Gastroesophageal sphincter (tissue), 4 donors: ENCODE measurements around the gene PPTC7. TPM values are rescaled to one million over a fixed set of nuclear protein-coding genes. Genes with fewer than 3 reads are reported as not detected.

Source experiments
- ATAC-seq: fragments of 150-250 bp; one replicate; pipeline ENCODE4 v1.9.1; 2016; ENCODE audit warnings: mild to moderate bottlenecking, moderate library complexity
- H3K27ac ChIP-seq, 4 donors: fragments of 200-600 bp; sonication (generic) in 3 of 4; 1 replicate in 3 of 4; 2 replicates in 1 of 4; pipeline ENCODE4 v1.5.1; 2016 to 2019
- H3K27me3 ChIP-seq: fragments of 200-600 bp; sonication (generic); one replicate; pipeline ENCODE4 v1.5.1; 2019
- H3K36me3 ChIP-seq, 2 donors: fragments of 200-600 bp; sonication (generic); one replicate each; pipeline ENCODE4 v1.5.1; 2019; ENCODE audit warnings: control low read depth in 1 of 2
- H3K4me1 ChIP-seq, 3 donors: fragments of 200-600 bp; sonication (generic); 1 replicate in 2 of 3; 2 replicates in 1 of 3; pipeline ENCODE4 v1.5.1; 2016 to 2019; ENCODE audit warnings: control low read depth in 2 of 3
- H3K4me3 ChIP-seq, 2 donors: fragments of 200-600 bp; sonication (generic); one replicate each; pipeline ENCODE4 v1.5.1; 2019; ENCODE audit warnings: mild to moderate bottlenecking in 1 of 2, moderate library complexity in 1 of 2
- H3K9me3 ChIP-seq, 3 donors: fragments of 200-600 bp; sonication (generic); one replicate each; pipeline ENCODE4 v1.5.1; 2017 to 2019; ENCODE audit warnings: control low read depth in 2 of 3
- EP300 ChIP-seq: sonication (generic); formaldehyde crosslinking; IDR thresholded peaks from one replicate; pipeline ENCODE4 v1.6.1; 2017; ENCODE audit warnings: antibody characterized with exemption, mild to moderate bottlenecking
- POLR2A ChIP-seq, 2 donors: fragments of 450-650 bp; IDR thresholded peaks; one replicate each; pipeline ENCODE4 v1.6.1; 2017; ENCODE audit warnings: antibody characterized with exemption in 2 of 2, mild to moderate bottlenecking in 2 of 2, moderate library complexity in 1 of 2
- POLR2AphosphoS5 ChIP-seq: sonication (generic); formaldehyde crosslinking; IDR thresholded peaks from one replicate; pipeline ENCODE4 v1.6.1; 2017; ENCODE audit warnings: antibody characterized with exemption
- WGBS, 2 donors: methylation state at CpG; one replicate each; pipeline ENCODE4 v1.1.5; 2018; ENCODE audit warnings: low coverage in 1 of 2; 5-methylcytosine and 5-hydroxymethylcytosine counted together
- total RNA-seq, 4 donors: library from RNA; depleted of rRNA; stranded (reverse); fragments of >200 nt; gene quantifications; one replicate each; pipeline ENCODE4 v1.1.0, GENCODE V29; 2016
- TF ChIP-seq, protein P1 (sequence below), 4 experiments: fragments of 200-600 bp in 2 of 4; fragments of 450-650 bp in 2 of 4; sonication (generic) in 1 of 4; IDR thresholded peaks; one replicate each; pipeline ENCODE4 v1.5.1; 2017 to 2019; ENCODE audit warnings: antibody characterized with exemption in 4 of 4, mild to moderate bottlenecking in 2 of 4, moderate library complexity in 2 of 4

PPTC7 gene
- total RNA-seq, 4 donors from 2014 or later, result 37.5 to 48.6 (median 41.9) TPM

DNA sequence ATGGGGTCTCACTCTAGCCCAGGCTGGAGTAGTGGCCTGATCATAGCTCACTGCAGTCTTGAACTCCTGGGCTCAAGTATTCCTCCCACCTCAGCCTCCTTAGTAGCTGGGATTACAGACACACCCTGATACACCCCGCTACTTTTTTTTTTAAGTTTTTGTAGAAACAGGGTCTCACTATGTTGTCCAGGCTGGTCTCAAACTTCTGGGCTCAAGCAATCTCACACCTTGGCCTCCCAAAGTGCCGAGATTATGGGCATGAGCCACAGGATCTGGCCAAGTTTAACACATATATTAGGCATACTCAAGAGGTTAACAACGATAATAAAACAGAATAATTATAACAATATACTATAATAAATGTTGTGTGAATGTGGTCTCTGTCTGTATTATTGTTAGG, 25.8 kb downstream of the PPTC7 start:
- Histone ChIP-seq H3K4me3 (no peak overlapping the region), H3K36me3 (no peaks in the 10 kb centered on the region), H3K9me3 (no peaks in the 10 kb centered on the region), H3K4me1 (peaks cover 0 to 97% (median 12%) of the 10 kb centered on the region in 3 donors), H3K27ac (peak overlapping the region in 3 of 4 donors; percentile 35 to 48 (median 45)), H3K27me3 (no peaks in the 10 kb centered on the region)
- no peak for TF ChIP-seq EP300
- WGBS, 2 donors, result 83 to 89% methylated on average over 3 of the region's 3 CpGs
- ATAC-seq, result no peak

DNA sequence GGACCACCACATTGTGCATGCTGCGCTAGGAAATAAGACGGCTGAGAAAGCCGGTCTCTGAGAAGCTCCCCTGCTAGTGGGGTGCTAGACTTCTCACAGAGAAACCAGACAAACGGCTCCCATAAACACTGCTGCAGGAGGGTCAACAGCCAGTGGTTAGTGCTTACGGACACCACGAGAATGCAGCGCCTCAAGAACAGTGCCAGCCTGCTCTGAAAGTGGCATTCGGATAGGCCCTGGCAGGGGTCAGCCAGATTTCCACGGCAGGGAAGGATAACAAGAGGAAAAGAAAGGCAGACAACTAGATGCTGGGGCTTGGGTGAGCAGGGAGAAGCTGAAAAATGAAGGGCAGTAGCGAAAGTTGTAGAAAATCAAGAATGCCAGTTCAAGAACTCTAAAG, 26.4 kb downstream of the PPTC7 start:
- peak overlapping the region in 3 of 4 donors; percentile 35 to 48 (median 45) for H3K27ac ChIP-seq

DNA sequence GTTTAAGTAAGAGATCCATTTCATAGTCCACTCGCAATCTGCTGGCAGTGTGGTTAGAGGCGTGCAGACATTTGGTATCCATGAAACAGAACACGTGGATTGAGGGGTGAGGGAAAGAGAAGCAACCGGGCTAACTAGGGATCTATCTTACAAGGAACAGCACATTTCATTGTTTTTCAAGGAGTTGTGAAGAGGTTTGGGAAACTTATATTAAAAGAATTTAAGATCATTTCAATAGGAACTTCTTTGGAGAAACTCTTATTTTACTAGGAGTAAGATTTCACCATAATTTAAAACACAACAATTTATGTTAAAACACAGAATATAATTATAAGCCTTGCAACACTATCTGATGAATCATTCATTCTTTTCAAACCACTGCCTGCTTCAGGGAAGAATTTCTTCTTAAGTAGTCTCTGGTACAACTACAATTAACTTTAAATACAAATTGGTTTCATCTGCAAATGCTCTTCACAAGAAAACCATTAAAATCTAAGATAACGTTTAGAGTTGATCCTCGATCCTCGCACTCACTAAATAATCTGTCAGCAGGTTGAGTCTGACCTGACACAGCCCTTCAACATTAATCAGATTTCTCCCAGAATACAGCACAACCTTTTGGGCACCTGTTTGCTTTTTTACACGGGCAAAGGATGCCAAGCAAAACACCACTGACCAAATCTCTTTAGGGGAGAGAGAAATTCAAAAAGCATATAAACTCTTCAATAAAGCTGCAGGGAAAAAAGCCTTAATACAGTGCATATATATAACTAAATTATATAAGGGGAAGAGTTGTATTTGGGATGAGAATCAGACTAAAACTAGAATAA, 27.3 kb downstream of the PPTC7 start:
- Histone ChIP-seq H3K4me1 (peaks cover 0 to 97% (median 4%) of the 10 kb centered on the region in 3 donors), H3K27me3 (no peaks in the 10 kb centered on the region), H3K36me3 (peaks cover 0 to 5% of the 10 kb centered on the region in 2 donors), H3K27ac (peak overlapping the region; percentile 12 to 39 (median 30)), H3K9me3 (no peaks in the 10 kb centered on the region), H3K4me3 (no peak overlapping the region)
- ATAC-seq, result no peak
- no peak for TF ChIP-seq POLR2AphosphoS5
- TF ChIP-seq, protein P1, sequence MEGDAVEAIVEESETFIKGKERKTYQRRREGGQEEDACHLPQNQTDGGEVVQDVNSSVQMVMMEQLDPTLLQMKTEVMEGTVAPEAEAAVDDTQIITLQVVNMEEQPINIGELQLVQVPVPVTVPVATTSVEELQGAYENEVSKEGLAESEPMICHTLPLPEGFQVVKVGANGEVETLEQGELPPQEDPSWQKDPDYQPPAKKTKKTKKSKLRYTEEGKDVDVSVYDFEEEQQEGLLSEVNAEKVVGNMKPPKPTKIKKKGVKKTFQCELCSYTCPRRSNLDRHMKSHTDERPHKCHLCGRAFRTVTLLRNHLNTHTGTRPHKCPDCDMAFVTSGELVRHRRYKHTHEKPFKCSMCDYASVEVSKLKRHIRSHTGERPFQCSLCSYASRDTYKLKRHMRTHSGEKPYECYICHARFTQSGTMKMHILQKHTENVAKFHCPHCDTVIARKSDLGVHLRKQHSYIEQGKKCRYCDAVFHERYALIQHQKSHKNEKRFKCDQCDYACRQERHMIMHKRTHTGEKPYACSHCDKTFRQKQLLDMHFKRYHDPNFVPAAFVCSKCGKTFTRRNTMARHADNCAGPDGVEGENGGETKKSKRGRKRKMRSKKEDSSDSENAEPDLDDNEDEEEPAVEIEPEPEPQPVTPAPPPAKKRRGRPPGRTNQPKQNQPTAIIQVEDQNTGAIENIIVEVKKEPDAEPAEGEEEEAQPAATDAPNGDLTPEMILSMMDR (IDR thresholded peaks at IDR 0.05), result no peak
- no peak for TF ChIP-seq EP300
- TF ChIP-seq POLR2A (IDR thresholded peaks at IDR 0.05), result no peak
- 39 to 48% methylated on average over 8 of the region's 8 CpGs for WGBS, 2 donors

More for the DNA sequence above, 26.4 kb downstream of the PPTC7 start:
- WGBS, 2 donors, result 50 to 78% methylated on average over 8 to 9 of the region's 10 CpGs
- Histone ChIP-seq H3K4me1 (peaks cover 0 to 97% (median 10%) of the 10 kb centered on the region in 3 donors), H3K4me3 (no peak overlapping the region), H3K36me3 (no peaks in the 10 kb centered on the region), H3K9me3 (no peaks in the 10 kb centered on the region), H3K27me3 (no peaks in the 10 kb centered on the region)
- ATAC-seq, result no peak
- no peak for TF ChIP-seq EP300
- no peak for TF ChIP-seq POLR2A (IDR thresholded peaks at IDR 0.05)
- no peak for TF ChIP-seq POLR2AphosphoS5
- TF ChIP-seq, protein P1 (IDR thresholded peaks at IDR 0.05), result no peak

DNA sequence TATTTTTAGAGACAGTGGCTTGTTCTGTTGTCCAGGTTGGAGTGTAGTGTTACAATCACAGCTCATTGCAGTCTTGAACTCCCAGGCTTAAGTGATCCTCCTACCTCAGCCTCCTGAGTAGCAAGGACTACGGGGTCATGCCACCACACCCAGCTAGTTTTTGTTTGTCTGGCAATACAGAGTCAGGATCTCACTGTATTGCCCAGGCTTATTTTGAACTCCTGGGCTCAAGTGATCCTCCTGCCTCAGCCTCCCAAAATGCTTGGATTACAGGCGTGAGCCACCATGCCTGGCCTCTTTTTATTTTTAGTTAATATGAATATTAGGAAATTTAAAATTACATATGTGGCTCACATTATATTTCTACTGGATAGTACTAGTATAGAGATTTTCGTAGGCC, 28.9 kb downstream of the PPTC7 start:
- no peak for TF ChIP-seq POLR2A (IDR thresholded peaks at IDR 0.05)
- no peak for TF ChIP-seq POLR2AphosphoS5
- TF ChIP-seq EP300, result no peak
- peaks cover 0 to 13% of the 10 kb centered on the region in 2 donors for H3K36me3 ChIP-seq
- H3K4me1 ChIP-seq, result peaks cover 4 to 100% (median 9%) of the 10 kb centered on the region in 3 donors
- no peaks in the 10 kb centered on the region for H3K27me3 ChIP-seq
- H3K4me3 ChIP-seq, result no peak overlapping the region
- H3K27ac ChIP-seq, result no peak overlapping the region
- ATAC-seq, result no peak
- WGBS, 2 donors, result 93 to 95% methylated on average over 3 of the region's 3 CpGs
- no peaks in the 10 kb centered on the region for H3K9me3 ChIP-seq

DNA sequence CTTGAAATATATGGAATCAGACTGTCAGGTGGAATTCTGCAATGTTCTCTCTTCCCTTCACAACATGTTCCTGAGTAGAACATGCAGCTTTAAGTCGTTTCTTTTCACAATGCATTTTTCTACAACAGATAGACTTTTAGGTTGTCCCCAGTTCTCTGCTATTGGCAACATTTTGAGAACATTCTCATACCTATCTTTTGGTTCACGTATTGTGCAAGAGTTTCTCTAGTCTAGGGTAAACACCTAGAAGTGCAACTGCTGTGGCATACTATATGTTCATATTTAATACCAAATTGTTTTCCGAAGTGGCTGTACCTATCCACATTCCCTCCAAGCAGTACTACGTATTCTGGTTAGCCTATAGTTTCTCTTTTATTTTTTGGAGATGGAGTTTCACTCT, 32.1 kb downstream of the PPTC7 start:
- 82 to 88% methylated on average over 4 of the region's 4 CpGs for WGBS, 2 donors
- Histone ChIP-seq H3K9me3 (no peaks in the 10 kb centered on the region), H3K4me1 (peaks cover 9 to 98% (median 19%) of the 10 kb centered on the region in 3 donors), H3K27ac (peak overlapping the region in 2 of 4 donors; percentile 43 to 89), H3K36me3 (peaks cover 0 to 13% of the 10 kb centered on the region in 2 donors), H3K27me3 (no peaks in the 10 kb centered on the region), H3K4me3 (no peak overlapping the region)
- ATAC-seq, result no peak
- TF ChIP-seq POLR2A (IDR thresholded peaks at IDR 0.05) (no peak), POLR2AphosphoS5 (peak; percentile 54)

DNA sequence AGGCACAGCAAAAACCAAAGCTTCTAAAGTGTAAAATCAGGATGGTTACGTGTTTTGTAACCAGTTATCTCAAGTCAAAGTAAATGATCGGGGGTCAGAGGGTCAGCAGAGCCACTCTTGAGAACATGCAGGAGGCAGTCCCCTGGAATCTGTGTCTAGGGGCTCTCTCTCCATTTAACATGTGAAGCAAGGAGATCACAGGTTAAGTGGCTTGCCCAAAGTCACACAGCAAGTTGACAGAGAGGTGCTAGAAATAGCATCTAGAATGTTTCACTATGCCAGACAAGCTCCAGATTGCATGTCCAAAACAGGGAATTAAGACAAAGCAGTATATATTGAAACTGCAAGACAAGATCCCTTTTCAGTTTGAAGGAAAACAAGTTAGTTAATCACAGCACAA, 33.4 kb downstream of the PPTC7 start:
- no peaks in the 10 kb centered on the region for H3K27me3 ChIP-seq
- TF ChIP-seq, protein P1 (IDR thresholded peaks at IDR 0.05), result no peak
- no peak for TF ChIP-seq POLR2AphosphoS5
- no peak for TF ChIP-seq POLR2A (IDR thresholded peaks at IDR 0.05)
- TF ChIP-seq EP300, result no peak
- no peaks in the 10 kb centered on the region for H3K9me3 ChIP-seq
- no peak overlapping the region for H3K4me3 ChIP-seq
- WGBS, 2 donors, result 68 to 74% methylated on average over 2 of the region's 2 CpGs
- peak overlapping the region in 3 of 4 donors; percentile 57 to 89 (median 67) for H3K27ac ChIP-seq
- peaks cover 0 to 21% of the 10 kb centered on the region in 2 donors for H3K36me3 ChIP-seq
- ATAC-seq, result no peak
- H3K4me1 ChIP-seq, result peaks cover 17 to 98% (median 24%) of the 10 kb centered on the region in 3 donors
